ENCODE measurements around the gene C15orf61.

The C15orf61 gene

GRCh38 chr15:67531379-67531914, 10.5 kb downstream of the C15orf61 start:
- peaks cover 25% of the 10 kb centered on the region for H3K36me3 Mint-ChIP-seq (ENCODE audit: low read depth)
- H3K27ac Mint-ChIP-seq, result no peak overlapping the region
- no peak for TF ChIP-seq CTCF (IDR thresholded peaks at IDR 0.05)
- H3K9me3 Mint-ChIP-seq, result no peaks in the 10 kb centered on the region
- peaks cover 2% of the 10 kb centered on the region for H3K27me3 Mint-ChIP-seq (ENCODE audit: low read depth, poor library complexity)
- H3K4me1 Mint-ChIP-seq, result peaks cover 22% of the 10 kb centered on the region
- H3K4me3 Mint-ChIP-seq, result no peak overlapping the region
- DNase-seq, result no peak

- H3K27me3 Mint-ChIP-seq (ENCODE audit: low read depth, poor library complexity), result peaks cover 4% of the 10 kb centered on the region
- no peak overlapping the region for H3K4me3 Mint-ChIP-seq
- peaks cover 4% of the 10 kb centered on the region for H3K4me1 Mint-ChIP-seq
- H3K9me3 Mint-ChIP-seq, result no peaks in the 10 kb centered on the region
- no peak overlapping the region for H3K27ac Mint-ChIP-seq
- H3K36me3 Mint-ChIP-seq (ENCODE audit: low read depth), result peaks cover 6% of the 10 kb centered on the region
- TF ChIP-seq CTCF (IDR thresholded peaks at IDR 0.05), result no peak
- no peak for DNase-seq
Measured at GRCh38 chr15:67533873-67534272, 12.9 kb downstream of the C15orf61 start.

GRCh38 chr15:67534360-67534759, 13.4 kb downstream of the C15orf61 start:
- Mint-ChIP-seq H3K9me3 (no peaks in the 10 kb centered on the region), H3K27ac (no peak overlapping the region), H3K27me3 (ENCODE audit: low read depth, poor library complexity) (peaks cover 8% of the 10 kb centered on the region), H3K36me3 (ENCODE audit: low read depth) (peaks cover 6% of the 10 kb centered on the region), H3K4me1 (no peaks in the 10 kb centered on the region), H3K4me3 (no peak overlapping the region)
- no peak for TF ChIP-seq CTCF (IDR thresholded peaks at IDR 0.05)
- DNase-seq, result no peak

- Mint-ChIP-seq H3K4me1 (peaks cover 13% of the 10 kb centered on the region), H3K4me3 (no peak overlapping the region)
- TF ChIP-seq CTCF (IDR thresholded peaks at IDR 0.05), result no peak
Measured at GRCh38 chr15:67537771-67538170, 16.8 kb downstream of the C15orf61 start.

GRCh38 chr15:67542420-67543347, 21.8 kb downstream of the C15orf61 start, which contains the start of gene MAP2K5:
MAP2K5 (plus strand) TSS chr15:67542703; CDS start chr15:67543336, 633 bp downstream.
- H3K9me3 Mint-ChIP-seq, result peaks cover 19% of the 10 kb centered on the region
- no peak for TF ChIP-seq CTCF (IDR thresholded peaks at IDR 0.05)
- H3K27me3 Mint-ChIP-seq (ENCODE audit: low read depth, poor library complexity), result peaks cover 7% of the 10 kb centered on the region
- peaks cover 40% of the 10 kb centered on the region for H3K36me3 Mint-ChIP-seq (ENCODE audit: low read depth)
- peaks cover 54% of the 10 kb centered on the region for H3K4me1 Mint-ChIP-seq
- H3K27ac Mint-ChIP-seq, result peak within 1 kb of the TSS; percentile 95
- peak within 1 kb of the TSS; percentile 98 for H3K4me3 Mint-ChIP-seq
- DNase-seq, result peak; percentile 83

More at GRCh38 chr15:67537771-67538170, 16.8 kb downstream of the C15orf61 start:
- Mint-ChIP-seq H3K9me3 (no peaks in the 10 kb centered on the region), H3K27ac (no peak overlapping the region), H3K27me3 (ENCODE audit: low read depth, poor library complexity) (peaks cover 7% of the 10 kb centered on the region), H3K36me3 (ENCODE audit: low read depth) (no peaks in the 10 kb centered on the region)
- DNase-seq, result no peak
